HG03432 (cell line): ENCODE data around the gene BRIP1.
"Not testable (repeated sequence)": the region's sequence is repeated elsewhere in the genome, so short reads cannot be mapped to it uniquely, and the experiment has no call there.

Experiments used
- ATAC-seq: cut with Tn5 transposase; IDR thresholded peaks from one replicate; pipeline ENCODE4 v1.9.1; 2021; ENCODE audit warnings: mild to moderate bottlenecking, moderate library complexity; ENCODE audit not compliant: unreplicated experiment

BRIP1 gene

DNA sequence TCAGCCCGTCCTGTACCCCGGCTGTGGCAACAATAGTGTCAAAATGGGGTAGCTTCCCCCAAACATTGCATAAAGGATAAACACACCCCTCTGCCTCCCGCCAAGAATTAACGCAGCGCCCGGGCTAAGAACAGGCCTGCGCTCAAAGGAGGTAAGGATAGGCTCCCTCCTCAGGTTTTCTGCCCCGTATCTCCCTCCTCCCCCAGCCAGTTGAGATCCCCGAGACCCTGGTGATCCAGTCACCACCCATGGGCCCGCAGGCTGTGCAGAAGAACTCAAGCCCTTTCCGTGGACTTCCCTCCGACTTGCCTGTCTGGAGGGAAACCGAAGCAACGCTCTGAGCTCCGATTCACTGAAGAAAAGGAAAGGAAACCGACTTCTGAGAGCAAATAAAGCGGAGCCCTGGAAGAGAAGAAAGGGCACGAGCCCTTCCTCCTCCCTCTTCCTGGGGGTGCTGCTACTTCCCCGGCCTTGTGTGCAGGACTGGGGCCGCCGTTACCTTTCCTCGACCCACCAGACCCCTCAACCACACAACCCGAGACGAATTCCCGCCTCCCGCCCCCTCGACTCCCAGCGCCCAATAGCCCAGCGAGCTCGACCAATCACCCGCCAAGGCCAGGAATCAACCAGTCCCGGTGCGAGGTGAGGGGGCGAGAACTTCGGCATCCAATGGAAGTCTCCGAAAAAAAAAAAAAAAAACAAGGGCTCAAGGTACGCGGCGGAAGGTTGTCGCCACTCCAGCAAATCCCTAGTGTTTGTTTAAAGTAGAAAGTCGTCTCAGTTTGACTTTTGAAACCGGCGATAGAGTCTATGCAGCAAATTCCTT is at the start of gene BRIP1:
TSS of gene BRIP1 (minus strand) at position 554 of the 826 bp plus-strand sequence. CDS start 1,989 bp downstream, outside the sequence.
- ATAC-seq: peak; percentile 92

DNA sequence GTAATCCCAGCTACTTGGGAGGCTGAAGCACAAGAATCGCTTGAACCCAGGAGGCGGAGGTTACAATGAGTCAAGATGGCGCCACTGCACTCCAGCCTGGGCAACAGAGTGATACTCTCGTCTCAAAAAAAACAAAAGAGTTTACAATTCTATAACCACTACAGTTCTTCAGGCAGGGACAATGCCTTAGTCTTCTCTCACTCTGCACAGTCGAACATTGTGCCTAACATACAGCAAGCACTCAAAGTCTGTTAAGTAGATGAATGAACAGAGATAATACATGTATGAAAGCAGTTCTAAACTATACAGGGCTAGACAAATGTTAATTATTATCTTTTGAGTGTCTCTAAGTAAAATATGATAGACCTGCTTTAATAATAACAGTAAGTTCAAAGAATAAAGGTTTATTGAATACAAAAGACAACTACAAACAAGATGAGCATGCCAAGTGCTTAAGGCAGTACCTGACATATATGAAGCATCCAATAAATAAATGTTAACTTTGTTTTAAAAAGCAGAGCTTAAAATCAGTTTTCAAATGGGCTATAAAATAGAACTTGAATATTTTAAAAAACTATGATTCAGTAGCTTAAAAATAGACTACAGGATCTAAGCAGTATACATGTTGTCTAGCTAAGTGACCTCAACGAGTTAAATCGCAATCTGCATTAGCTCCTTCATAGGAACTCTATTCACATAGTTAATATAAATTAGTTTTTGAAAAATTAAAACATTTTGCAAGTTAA is 45.1 kb upstream of the BRIP1 start:
- no peak for ATAC-seq

DNA sequence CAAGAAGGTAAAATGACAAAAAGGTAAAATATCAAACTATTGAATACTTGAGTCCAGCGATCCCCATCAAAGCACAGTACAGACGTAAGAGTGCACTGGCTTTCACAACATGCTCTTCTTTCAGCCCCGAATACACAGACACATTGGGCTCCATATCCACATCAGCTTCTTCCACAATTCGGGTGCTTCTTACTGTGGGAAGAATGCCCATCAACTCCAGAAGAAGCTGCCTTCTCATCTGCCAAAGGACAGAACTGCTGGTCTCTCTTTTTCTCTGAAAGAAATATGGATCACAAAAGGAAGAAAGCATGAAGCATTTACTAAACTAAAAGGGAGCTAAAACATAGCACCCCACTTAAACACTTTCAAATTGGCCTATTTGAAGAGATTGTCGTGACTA is 44.0 kb upstream of the BRIP1 start:
- ATAC-seq: no peak

DNA sequence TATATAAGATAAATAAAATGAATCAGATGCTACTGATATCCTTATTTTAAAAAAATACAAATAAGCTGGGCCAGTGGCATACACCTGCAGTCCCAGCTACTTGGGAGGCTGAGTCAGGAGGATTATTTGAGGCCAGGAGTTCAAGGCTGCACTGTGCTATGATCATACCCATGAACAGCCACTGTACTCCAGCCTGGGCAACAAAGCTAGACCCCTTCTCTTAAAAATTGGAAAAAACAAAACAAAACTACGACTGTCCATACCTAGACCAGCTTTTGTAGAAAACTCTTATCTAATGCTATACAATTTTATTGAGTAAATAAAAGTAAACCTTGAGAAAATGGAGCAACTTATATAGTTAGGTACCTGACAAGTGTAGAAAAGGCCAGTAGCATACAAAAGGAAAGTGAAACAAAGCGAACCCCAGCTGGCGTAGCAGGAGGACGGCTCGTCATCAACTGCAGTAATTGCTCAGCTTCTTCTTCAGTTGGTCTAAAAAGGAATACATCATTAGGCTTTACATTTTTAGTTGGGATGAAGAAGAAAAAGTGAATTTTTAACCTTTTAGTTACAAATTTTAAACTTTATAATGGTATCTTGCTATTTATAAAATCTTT is 40.9 kb upstream of the BRIP1 start:
- ATAC-seq: peak; percentile 66

DNA sequence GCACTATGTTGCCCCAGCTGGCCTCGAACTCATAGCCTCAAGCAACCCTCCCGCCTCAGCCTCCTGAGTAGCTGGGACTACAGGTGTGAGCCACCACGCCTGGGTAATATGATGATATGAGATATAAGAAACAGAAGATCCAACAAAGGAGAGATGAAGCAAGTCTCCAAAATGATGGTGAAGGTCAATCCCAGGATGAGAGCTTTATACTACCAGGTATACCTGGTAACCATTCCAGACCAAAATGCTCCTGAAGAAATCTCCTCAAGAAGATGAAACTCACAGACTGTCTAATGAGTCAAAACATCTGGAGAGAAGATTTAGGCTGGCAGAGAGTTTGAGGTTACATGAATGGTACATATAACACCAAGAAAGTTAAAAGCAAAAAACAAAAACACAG is 39.9 kb upstream of the BRIP1 start:
- ATAC-seq: no peak

DNA sequence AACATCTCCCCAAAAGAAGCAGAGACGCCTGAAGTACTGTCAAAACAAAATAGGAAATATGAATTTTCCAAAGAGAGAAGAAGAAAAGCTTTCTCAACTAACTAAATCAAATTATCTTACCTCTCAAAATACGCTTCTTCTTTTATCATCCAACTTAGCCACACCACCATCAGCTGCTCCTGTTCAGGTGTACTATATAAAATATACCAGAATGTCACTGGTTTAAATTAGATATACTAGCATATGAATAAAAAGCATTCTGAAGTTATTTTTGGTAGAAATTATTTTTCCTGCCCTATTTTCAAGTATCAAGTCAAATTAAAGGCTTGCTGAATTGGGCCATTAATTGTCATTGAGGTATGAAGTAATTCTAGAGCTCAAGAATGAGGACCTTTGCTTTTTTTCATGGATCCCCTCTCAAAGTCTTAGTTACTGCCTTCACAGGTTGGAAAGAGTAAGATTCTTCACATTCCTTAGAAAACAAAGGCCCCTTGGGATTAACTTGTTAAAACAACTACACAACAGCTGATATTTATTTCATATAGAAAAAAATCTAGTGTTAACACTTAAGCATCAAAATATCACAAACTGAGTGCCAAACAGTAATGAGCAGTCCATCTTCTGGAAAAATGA is 34.3 kb upstream of the BRIP1 start:
- no peak for ATAC-seq

DNA sequence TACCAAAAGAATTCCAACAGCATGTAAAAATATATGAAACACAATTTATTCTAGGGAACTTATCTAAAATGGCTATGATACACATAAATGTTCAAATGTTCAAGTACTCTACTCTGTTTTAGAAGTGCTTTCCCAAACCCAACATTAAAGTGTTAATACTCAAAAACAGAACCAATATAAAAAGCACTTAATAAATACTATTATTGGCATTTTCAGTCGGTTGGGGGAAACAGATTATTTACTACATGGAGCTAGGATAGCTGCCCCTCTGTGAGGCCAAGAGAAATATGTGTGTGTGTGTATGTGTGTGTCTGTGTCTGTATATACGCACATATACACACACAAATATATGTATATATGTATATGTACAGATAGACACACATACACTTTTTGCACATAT is 32.1 kb upstream of the BRIP1 start:
- ATAC-seq: no peak

DNA sequence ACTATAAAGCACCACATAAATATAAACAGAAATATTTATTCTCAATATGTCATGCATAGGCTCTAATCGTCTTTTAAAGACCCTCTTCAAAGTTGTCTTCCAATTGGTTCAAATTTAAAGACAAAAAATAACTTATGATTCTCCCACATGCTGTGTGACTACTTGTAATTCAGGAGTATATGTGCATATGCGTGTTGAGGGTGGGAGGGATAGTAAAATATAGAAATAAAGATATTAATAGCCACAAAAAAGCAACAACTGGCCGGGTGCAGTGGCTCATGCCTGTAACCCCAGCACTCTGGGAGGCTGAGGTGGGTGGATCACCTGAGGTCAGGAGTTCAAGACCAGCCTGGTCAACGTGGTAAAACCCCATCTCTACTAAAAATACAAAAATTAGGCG is 31.0 kb upstream of the BRIP1 start:
- ATAC-seq: not testable (repeated sequence)

DNA sequence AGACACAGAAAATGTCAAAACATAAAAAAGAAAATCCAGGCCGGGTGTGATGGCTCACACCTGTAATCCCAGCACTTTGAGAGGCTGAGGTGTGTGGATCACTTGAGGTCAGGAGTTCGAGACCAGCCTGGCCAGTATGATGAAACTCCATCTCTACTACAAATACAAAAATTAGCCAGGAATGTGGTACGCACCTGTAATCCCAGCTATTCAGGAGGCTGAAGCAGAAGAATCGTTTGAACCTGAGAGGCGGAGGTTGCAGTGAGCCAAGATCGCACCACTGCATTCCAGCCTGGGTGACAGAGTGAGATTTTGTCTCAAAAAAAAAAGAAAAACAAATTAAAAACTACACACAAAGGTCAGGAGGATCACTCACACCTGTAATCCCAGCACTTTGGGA is 24.4 kb upstream of the BRIP1 start:
- ATAC-seq: not testable (repeated sequence)

DNA sequence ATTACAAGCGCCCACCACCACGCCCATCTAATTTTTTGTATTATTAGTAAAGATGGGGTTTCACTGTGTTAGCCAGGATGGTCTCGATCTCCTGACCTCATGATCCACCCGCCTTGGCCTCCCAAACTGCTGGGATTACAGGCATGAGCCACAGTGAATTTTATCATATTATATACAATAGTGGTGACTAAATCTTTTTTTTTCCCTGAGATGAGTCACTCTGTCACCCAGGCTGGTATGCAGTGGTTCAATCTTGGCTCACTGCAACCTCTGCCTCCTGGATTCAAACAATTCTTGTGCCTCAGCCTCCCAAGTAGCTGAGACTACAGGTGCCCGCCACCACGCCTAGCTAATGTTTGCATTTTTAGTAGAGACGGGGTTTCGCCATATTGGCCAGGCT is 22.5 kb upstream of the BRIP1 start:
- ATAC-seq: not testable (repeated sequence)

DNA sequence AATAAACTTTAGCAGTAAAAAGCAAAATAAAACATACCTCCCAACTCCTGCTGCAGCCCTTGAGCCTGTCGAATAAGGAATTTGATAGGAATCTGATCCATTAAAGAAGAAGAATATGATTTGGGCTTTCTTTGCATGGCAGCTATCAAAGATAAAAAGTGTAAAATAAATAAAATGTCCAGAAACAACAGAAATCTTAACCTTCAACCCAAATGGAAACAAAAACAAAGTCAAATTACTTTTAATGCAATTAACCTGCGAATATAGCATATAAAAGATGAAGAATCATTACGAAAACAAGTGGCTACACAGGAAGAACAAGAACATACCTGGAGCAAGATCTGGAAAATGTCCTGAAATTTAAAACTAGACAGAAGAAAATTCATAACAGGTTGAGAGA is 21.5 kb upstream of the BRIP1 start:
- no peak for ATAC-seq

DNA sequence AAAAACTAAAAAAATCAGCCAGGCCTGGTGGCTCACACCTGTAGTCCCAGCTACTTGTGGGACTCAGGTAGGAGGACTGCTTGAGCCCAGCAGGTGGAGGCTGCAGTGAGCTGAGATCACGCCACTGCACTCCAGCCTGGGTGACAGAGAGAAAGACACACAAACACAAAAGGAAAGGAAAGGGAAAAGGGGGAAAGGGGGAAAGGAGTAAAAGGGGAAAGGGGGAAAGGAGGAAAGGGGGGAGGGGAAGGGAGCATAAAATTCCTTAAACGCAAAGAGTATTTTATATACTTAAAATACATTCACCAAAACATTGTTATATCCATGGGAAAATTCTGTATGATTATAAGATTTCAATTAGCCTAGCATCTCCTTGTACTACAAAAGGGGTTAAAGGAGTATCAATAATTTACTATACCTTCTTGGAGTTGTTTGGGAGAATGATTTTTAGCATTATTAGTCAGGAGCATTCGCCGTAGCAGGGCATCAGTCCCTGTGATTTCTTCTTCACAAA is 17.3 kb upstream of the BRIP1 start:
- no peak for ATAC-seq

DNA sequence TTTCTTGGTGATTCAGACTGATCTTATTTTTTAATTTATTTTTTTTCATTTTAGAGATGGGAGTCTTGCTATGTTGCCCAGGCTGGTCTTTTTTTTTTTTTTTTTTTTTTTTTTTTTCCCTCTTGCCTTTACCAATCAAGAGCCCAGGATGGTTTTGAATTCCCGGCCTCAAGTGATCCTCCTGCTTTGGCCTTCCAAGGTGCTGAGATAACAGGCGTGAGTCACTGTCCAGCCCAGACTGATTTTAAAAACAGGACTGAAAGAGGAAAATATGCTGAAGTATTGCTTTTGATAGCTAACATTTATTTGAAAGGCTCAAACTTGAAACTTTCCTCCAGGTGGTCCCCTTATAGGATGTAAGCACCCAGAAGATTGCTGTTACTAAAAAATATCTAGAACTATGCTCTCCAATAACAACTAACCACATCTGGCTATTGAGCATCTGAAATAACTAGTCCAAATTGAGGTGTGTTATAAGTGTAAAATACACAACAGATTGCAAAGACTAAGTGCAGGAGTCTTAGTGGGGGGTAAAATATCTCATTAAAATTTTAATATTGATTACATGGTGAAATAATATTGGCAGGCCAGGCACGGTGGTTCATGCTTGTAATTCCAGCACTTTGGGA is 15.8 kb upstream of the BRIP1 start:
- no peak for ATAC-seq

DNA sequence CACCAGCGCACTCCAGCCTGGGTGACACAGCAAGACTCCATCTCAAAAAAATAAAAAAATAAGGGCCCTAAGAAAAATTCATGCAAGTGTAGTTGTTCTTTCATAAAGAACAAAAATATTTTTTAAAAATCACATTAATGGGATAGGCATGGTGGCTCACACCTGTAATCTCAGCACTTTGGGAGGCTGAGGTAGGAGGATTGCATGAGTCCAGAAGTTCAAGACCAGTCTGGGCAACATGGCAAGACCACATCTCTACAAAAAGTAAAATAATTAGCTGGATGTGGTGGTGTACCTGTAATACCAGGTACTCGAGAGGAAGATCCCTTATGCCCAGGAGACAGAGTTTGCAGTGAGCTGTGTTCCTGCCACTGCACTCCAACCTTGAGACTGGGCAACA is 15.2 kb upstream of the BRIP1 start:
- no peak for ATAC-seq

DNA sequence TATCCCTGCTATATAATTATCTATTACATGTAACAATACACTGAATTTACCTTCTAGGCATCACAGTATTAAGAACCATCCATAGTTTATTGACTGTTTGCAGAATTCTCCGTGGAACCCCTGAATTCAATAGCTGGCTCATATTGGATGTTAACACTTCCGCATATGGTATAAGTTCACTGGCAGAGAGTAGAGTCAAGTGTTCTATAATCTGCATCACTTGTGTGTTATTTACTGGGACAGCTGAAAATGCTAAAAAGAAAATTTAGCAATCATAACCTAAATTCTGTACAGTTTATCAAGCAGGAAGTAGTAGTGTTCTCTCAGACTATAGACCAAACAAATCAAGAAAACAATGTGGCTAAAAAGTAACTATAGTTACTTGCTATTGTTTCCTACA is 14.5 kb upstream of the BRIP1 start:
- ATAC-seq: no peak

DNA sequence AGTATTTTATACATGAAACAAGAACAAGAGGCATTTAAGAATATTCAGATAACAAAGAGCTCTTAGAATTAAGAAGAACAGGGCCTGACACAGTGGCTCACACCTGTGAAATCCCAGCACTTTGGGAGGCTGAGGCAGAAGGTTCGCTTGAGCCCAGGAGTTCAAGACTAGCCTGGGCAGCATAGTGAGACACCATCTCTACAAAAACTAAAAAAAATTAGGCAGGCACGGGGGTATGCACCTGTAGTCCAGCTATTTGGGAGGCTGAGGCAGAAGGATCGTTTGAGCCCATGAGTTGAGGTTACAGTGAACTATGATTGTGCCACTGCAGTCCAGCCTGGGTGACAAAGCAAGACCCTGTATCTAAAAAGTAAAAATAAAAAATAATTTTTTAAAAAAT is 12.5 kb upstream of the BRIP1 start:
- no peak for ATAC-seq

DNA sequence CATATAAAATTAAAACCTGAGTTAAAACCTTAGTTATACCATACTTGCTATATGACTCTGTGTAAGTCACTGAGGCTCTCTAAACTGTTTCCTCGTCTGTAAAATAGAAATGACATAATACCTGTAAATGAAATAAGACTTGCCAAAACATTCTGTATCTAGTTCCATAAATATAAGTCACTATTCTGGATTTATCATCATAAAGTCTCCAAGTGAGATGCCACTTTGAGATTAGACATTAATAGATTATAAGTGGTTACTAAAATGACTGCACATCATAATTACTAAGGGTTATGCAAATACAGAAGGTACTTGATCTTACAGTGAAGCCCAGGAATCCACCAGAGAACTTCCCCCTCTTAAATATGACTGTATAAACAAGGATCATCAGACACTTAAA is 12.0 kb upstream of the BRIP1 start:
- no peak for ATAC-seq

DNA sequence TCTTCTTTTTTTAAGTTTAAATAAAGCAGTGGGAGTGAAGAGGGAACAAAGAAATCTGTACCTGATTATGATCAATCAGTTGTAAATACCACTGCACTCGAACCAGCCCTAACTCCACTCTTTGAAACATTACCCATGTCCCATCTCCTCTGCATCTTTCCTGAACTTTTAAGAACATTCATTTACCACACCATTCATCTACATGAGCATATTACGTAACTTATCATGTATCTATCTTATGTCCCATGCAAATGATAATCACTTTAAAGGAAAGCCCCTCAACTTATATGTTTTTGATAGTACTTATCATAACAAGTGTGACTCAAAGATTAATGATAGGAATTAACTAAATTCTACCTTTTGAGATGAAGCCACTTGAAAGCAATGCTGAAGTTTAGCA is 10.7 kb upstream of the BRIP1 start:
- no peak for ATAC-seq

DNA sequence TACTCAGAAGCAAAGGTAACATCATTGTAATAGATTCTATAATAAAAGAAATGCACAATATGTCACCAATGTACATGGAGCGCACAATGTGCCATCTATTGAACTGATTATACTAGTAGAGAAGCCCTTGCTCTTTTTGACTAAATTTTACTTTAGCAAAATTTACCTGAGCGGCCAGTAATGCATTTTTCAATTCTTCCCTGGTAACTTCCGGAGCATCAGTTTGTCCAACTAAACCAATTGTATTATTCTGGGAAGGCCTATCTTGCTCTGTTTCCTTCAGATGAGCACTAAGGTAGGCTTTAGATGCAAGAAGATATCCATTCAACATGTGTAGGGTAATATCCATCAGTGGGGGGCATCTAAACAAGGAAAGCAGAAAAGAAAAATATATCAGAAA is 8.8 kb upstream of the BRIP1 start:
- no peak for ATAC-seq

DNA sequence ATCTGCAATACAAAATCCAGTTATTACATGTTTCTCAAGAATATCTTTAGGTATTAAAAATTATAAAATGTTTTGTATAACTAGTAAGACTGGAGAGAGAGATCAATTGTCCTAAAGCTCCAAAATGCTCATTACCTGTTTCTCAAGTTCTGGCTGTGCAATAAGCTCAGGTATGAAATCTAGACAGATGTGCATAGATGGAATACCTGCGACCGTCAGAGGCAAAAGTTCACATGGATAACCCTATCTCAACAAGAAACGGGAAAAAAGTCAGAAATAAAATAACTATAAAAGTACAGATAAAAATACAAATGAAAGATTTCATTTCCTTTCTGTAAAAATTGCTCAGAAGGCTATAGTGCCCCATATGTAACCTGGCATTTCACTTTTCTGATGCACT is 5.8 kb upstream of the BRIP1 start:
- ATAC-seq: no peak

DNA sequence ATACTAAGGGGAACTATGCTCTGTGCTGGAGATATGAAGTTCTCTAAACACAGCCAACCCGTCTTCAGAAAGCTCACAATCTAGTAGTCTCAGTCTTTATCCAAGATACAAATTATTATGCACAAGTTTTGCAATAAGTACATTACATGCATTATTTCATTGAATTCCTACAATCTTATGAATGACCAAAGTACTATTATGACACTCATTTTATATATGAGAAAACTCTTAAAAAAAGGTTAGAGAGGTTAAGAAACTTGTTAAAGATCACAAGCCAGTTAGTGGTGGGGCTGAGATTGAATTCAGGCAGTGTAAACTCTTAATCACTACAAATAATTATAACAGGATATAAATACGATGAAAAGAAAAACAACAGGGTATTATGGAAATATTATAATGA is 4.7 kb upstream of the BRIP1 start:
- ATAC-seq: no peak
